Measurements from ENCODE around the gene EIF3A.

Gene EIF3A

GRCh38 chr10:119006451-119007210 is 74.0 kb downstream of the EIF3A start:
- TF ChIP-seq CTCF (IDR thresholded peaks at IDR 0.05; ENCODE audit: extremely low read depth, missing control alignments), result no peak
- no peak for DNase-seq (ENCODE audit: low spot score)

GRCh38 chr10:119005362-119006043 is 75.1 kb downstream of the EIF3A start:
- TF ChIP-seq CTCF (IDR thresholded peaks at IDR 0.05; ENCODE audit: extremely low read depth, missing control alignments), result no peak
- DNase-seq (ENCODE audit: low spot score), result no peak

GRCh38 chr10:119003572-119004289 is 76.9 kb downstream of the EIF3A start:
- DNase-seq (ENCODE audit: low spot score), result no peak
- no peak for TF ChIP-seq CTCF (IDR thresholded peaks at IDR 0.05; ENCODE audit: extremely low read depth, missing control alignments)

- DNase-seq (ENCODE audit: low spot score), result no peak
- no peak for TF ChIP-seq CTCF (IDR thresholded peaks at IDR 0.05; ENCODE audit: extremely low read depth, missing control alignments)
Observed at GRCh38 chr10:119001717-119002500, 78.7 kb downstream of the EIF3A start.

GRCh38 chr10:118998183-118998582 is 82.4 kb downstream of the EIF3A start:
- no peak for DNase-seq (ENCODE audit: low spot score)
- TF ChIP-seq CTCF (IDR thresholded peaks at IDR 0.05; ENCODE audit: extremely low read depth, missing control alignments), result no peak

- DNase-seq (ENCODE audit: low spot score), result no peak
- no peak for TF ChIP-seq CTCF (IDR thresholded peaks at IDR 0.05; ENCODE audit: extremely low read depth, missing control alignments)
Observed at GRCh38 chr10:118997379-118997778, 83.2 kb downstream of the EIF3A start.

Measured in GM20000 (cell line).